ENCODE measurements around the gene PTPRT.
"Not testable (repeated sequence)": the region's sequence is repeated elsewhere in the genome, so short reads cannot be mapped to it uniquely, and the experiment has no call there.

Gene PTPRT

GRCh38 chr20:42261766-42262270 is 927.9 kb downstream of the PTPRT start:
- no peak for DNase-seq

GRCh38 chr20:42260184-42260583 is 929.5 kb downstream of the PTPRT start:
- DNase-seq = no peak

DNA sequence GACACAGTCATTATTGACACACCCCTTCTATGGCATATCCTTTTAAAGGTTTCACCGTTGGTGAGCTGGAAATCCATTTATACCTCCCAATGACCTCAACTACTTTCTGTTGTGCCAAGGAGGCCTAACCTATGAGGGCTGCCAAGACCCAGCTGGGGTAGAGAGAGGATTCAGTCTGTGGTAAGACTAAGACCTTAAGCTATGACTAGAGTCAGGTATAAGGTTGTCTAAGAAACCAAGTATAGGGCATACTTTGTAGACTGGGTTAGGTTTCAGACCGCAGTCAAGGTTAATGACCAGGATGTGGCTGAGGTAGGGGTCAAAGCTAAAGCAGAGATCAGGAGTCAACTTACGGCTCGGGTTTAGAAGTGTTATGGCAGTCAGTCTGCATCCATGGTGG is 930.3 kb downstream of the PTPRT start:
- no peak for DNase-seq

- DNase-seq = no peak
Observed at GRCh38 chr20:42258564-42259302, 931.0 kb downstream of the PTPRT start.

GRCh38 chr20:42255821-42256220 is 933.9 kb downstream of the PTPRT start:
- DNase-seq = no peak

- DNase-seq = no peak
Observed at GRCh38 chr20:42254673-42255072, 935.0 kb downstream of the PTPRT start.

DNA sequence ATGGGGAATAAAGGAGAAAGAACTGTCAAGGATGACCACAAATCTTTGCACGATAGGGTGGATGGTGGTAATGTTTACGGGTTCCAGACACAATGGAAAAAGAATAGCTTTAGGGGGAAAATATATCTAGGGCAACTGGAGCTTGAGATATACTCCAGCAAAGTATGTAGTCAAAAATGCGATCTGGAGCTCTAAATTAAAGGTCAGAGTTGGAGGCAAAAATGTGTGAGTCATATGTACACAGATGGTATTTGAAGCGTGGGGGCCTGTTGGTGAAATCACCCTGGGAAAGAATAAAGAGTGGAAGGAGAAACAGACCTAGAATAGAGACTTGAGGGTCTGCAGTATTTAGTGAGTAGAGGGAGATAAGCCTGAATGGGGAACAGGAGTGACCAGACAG is 937.6 kb downstream of the PTPRT start:
- no peak for DNase-seq

DNA sequence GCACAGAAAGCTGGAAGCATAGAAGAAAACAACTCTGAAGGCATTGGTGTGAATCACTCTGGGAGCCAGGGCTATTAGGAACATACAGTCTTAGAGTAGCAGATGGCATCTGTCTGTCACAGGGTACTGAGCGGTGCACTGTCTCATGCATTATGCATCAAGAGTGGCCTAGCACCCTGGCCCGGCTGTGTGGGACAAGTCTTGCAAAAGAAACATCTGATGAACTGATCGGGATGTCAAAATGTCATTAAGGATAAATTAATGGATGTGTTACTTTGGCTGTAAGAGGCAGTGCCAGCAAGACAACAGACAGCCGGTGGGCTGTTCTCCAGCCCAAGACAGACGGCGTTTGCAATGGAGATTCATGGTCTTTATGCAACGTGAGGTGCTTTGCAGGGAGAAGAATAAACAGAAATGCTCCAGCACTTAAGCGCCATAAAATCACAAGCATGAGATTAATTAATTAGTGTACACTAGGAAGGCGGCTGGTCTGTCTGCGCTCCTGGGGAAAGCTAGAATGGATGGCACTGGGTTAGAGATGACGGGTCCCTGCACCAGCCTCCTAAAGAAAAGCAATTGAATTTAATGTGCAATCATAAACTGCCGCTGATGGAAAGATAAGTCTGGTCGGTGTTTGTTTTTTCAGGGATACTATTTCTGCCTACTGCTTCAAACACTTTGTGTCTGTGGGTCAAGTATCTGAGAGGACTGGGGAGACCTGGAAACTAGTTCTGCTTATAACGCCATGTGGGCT is 970.9 kb downstream of the PTPRT start:
- DNase-seq = no peak

DNA sequence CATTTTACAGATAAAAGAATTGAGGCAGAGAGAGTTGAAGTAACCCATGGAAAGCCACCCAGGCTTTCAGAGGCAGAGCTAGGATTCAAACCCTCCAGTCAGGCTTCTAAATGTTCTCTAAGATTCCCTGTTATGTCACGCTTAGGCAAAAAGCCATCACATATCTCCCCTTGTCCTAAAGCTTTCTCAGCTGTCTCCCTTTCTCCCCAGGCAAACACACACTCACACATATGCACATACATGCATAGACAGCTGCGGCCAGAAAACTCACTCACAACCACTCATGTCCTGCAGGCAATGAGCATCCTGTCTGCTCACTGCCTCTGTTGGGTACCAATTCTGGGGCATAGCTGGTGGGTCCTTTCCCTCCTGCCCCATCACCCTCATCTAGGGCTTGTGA is 975.6 kb downstream of the PTPRT start:
- no peak for DNase-seq

GRCh38 chr20:42212391-42212790 is 977.3 kb downstream of the PTPRT start:
- DNase-seq = no peak

GRCh38 chr20:42206557-42206956 is 983.1 kb downstream of the PTPRT start:
- not testable (repeated sequence) for DNase-seq

- no peak for DNase-seq
Observed at GRCh38 chr20:42204109-42204660, 985.5 kb downstream of the PTPRT start.

DNA sequence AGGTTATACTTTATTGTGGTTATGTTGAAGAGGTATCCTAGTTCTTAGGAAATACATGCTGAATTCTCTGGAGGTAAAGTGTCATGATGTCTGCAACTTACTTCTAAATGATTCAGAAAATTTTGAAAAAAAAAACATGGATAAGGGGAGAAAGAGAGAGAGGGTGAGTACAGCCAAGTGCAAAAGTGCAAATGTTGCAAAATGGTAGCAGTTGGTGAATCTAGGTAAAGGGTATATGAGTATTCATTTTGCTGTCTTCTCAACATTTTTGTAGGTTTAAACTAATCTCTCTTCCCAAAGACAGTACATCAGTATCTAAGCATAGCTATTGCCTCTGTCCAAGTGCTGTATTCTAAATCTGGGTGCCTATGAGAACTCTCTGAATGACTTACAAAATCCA is 992.1 kb downstream of the PTPRT start:
- no peak for DNase-seq

DNA sequence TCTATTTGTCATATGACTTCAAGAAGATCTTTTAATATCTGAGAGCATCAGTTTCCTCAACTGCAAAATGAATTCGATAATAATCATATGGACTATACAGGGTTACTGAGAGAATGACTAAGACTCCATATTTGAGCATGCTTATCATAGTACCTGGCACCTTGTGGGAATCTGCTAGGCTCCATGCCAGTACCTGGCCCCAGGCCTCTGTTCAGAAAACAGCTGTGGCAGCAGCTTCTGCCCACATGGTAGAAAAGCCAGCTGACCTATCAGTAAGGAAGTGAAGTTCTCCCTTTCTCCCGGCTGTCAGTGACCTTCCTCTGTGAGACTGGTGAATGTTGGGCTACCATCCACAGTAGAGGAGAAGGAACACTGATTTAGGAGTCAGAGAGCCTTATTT is 996.6 kb downstream of the PTPRT start:
- DNase-seq = no peak

DNA sequence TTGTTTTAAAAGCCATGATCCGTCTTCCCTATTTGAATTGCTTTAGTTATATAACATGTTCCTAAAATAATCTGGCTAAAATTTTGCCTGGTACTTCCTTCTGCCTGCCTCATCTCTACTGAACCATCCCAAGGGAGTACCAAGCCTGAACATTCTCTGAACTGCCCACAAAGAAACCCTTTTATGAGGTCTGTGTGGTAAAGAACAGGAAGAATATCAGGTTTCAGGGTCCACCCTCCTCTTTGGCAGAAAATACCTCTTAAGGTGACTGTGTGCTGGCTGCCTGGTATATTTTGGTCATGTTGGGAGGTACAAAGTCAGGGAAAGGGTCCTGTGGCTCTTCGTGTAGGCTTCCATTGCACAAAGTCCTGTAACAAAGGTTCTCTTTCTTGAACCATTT is 997.4 kb downstream of the PTPRT start:
- DNase-seq = no peak

- DNase-seq = no peak
Observed at GRCh38 chr20:42191140-42191860, 998.4 kb downstream of the PTPRT start.

GRCh38 chr20:42190084-42190483 is 999.6 kb downstream of the PTPRT start:
- no peak for DNase-seq

DNA sequence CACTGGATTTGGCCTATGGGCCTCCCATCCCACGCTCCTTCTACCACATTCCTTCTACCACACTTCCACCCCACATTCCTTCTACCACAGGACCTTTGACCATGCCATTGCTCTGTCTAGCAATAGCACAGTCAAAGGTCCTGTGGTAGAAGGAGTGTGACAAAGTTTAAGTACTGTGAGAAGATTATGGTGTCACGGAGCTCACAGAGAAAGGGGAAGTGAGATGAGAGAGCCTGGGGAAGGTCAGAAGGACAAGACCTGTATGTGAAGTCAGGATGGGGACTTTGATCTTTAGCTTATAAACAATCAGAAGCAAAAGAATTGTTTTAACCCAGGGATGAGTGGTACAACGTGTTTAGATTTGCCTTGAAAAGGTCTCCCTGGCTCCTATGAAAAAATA is 1003.4 kb downstream of the PTPRT start:
- no peak for DNase-seq

GRCh38 chr20:42183147-42183546 is 1006.6 kb downstream of the PTPRT start:
- no peak for DNase-seq

DNA sequence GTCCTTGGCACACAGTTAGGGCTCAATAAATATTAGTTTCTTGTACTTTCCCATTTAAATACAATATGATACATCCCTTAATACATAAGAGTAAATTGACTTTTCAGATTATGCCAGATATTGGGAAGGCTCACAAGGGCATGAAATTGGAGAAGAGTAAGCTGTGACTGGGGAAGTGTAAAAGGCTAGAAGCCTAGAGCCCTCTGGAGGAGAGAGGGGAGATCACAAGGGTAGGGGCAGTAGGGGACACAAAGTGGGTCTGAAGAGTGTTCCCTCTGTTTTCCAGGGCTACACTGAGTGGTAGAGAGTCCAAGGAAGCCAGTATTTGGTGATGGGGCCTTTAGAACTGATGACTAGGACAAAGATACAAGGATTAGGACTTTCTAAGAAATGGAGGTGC is 1008.6 kb downstream of the PTPRT start:
- no peak for DNase-seq

DNA sequence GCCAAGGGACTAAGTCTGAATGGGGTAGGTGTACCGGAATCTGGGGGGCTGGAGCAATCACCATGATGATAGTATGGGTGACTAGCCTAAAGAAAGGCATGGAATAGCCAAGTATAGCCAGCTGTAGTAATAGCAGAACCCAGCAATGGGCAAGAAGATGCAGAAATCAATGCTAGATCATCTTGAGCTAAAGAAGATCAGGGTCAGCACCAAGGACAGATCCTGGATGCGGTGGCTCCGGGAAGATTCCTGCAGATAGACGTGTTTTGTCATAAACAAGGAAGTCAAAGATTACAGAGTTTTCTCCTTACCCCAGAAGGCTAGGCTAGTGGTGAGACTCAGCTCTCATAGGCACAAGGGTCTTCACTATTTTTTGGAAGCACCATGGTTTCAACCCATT is 1009.9 kb downstream of the PTPRT start:
- no peak for DNase-seq

DNA sequence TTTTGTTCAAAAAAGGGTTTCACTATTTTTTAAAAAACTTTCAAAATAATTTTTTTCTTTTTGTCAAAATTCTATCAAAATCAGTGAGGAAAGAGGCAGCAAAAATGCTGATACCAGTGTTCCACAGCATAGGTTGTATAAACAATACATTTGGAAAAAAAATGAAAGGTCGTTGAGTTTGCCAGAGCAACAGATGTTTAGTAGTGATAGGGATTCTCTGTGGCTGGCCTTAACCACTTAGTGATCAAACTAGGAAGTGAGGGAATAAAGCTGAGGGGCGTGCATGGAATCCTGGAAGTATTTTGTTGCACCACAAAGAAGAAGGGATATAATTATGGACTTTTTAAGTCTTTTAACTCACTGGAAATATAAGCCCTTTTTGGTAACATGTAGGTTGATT is 1016.3 kb downstream of the PTPRT start:
- DNase-seq = no peak
